ENCODE data around the gene TOR3A. TPM values are rescaled to one million over a fixed set of nuclear protein-coding genes. Genes with fewer than 3 reads are reported as not detected.

TOR3A gene
- total and polyA plus RNA-seq, 2 of the 13 experiments (the other 11 are each of a cell fraction or from before 2014, with no cell fraction given): 14.7 to 28.4 TPM

GRCh38 chr1:179082333-179082998 is 596 bp downstream of the TOR3A start (continued):
- TF ChIP-seq UBTF (CRISPR knock-in tag; IDR thresholded peaks at IDR 0.05) (peak; percentile 79; the same call in 1 of the 2 replicates), ZNF543 (CRISPR knock-in tag; IDR thresholded peaks at IDR 0.05) (peak; percentile 94), KDM5A (IDR thresholded peaks at IDR 0.05; ENCODE audit: borderline replicate concordance, low read length) (peak; percentile 51; the same call in 1 of the 2 replicates), MYPOP (CRISPR knock-in tag; IDR thresholded peaks at IDR 0.05) (peak; percentile 51; the same call in 1 of the 2 replicates), NFE2L1 (CRISPR knock-in tag; IDR thresholded peaks at IDR 0.05; ENCODE audit: borderline replicate concordance) (0 out of 2 replicates have a peak, but pooled peaks have one; percentile 19), ZNF547 (CRISPR knock-in tag; IDR thresholded peaks at IDR 0.05) (peak; percentile 21; the same call in 1 of the 2 replicates), MAZ (IDR thresholded peaks at IDR 0.05; ENCODE audit: borderline replicate concordance, low read depth, low read length) (no peak), MAZ (CRISPR knock-in tag; IDR thresholded peaks at IDR 0.05; ENCODE audit: low read depth) (peak; percentile 64; the same call in 1 of the 2 replicates), AGO1 (IDR thresholded peaks at IDR 0.05; ENCODE audit: low read depth, low read length, poor library complexity, severe bottlenecking) (peak; percentile 4), SAP130 (CRISPR knock-in tag; IDR thresholded peaks at IDR 0.05; ENCODE audit: low read depth) (peak; percentile 71), GMEB2 (CRISPR knock-in tag; IDR thresholded peaks at IDR 0.05; ENCODE audit: low read depth) (no peak), ZNF468 (CRISPR knock-in tag; IDR thresholded peaks at IDR 0.05) (0 out of 2 replicates have a peak, but pooled peaks have one; percentile 45), ZNF17 (CRISPR knock-in tag; IDR thresholded peaks at IDR 0.05) (no peak), MEIS1 (CRISPR knock-in tag; IDR thresholded peaks at IDR 0.05; ENCODE audit: borderline replicate concordance) (peak; percentile 29; the same call in 1 of the 2 replicates), ZNF232 (CRISPR knock-in tag; IDR thresholded peaks at IDR 0.05; ENCODE audit: borderline replicate concordance) (0 out of 2 replicates have a peak, but pooled peaks have one; percentile 42), ZSCAN31 (CRISPR knock-in tag; IDR thresholded peaks at IDR 0.05; ENCODE audit: low read depth) (peak; percentile 13; the same call in 1 of the 2 replicates)
- TF ChIP-seq, protein P1, sequence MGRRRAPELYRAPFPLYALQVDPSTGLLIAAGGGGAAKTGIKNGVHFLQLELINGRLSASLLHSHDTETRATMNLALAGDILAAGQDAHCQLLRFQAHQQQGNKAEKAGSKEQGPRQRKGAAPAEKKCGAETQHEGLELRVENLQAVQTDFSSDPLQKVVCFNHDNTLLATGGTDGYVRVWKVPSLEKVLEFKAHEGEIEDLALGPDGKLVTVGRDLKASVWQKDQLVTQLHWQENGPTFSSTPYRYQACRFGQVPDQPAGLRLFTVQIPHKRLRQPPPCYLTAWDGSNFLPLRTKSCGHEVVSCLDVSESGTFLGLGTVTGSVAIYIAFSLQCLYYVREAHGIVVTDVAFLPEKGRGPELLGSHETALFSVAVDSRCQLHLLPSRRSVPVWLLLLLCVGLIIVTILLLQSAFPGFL (CRISPR knock-in tag; IDR thresholded peaks at IDR 0.05): 0 out of 2 replicates have a peak, but pooled peaks have one; percentile 19
- TF ChIP-seq, protein P2, sequence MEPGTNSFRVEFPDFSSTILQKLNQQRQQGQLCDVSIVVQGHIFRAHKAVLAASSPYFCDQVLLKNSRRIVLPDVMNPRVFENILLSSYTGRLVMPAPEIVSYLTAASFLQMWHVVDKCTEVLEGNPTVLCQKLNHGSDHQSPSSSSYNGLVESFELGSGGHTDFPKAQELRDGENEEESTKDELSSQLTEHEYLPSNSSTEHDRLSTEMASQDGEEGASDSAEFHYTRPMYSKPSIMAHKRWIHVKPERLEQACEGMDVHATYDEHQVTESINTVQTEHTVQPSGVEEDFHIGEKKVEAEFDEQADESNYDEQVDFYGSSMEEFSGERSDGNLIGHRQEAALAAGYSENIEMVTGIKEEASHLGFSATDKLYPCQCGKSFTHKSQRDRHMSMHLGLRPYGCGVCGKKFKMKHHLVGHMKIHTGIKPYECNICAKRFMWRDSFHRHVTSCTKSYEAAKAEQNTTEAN (CRISPR knock-in tag; conservative IDR thresholded peaks at IDR 0.05): no peak

Measured in HepG2 (cell line).